Upper lobe of left lung (tissue), 6 donors: ENCODE data around the gene ATP2C1. TPM values are rescaled to one million over a fixed set of nuclear protein-coding genes. Genes with fewer than 3 reads are reported as not detected.

ENCODE experiments used
- ATAC-seq, 2 donors: fragments of 200-7000 bp; cut with Tn5 transposase; one replicate each; pipeline ENCODE4 v1.9.1; 2022; ENCODE audit warnings: mild to moderate bottlenecking in 2 of 2, moderate library complexity in 2 of 2; ENCODE audit not compliant: low FRiP score in 2 of 2
- DNase-seq, 2 donors: peaks; one replicate each; pipeline ENCODE4 v3.0.0-alpha.2; 2019 to 2020
- H3K27ac ChIP-seq, 4 donors: fragments of 200-600 bp; sonication (generic); one replicate each; pipeline ENCODE4 v1.5.1; 2016 to 2019
- H3K27me3 ChIP-seq, 4 donors: fragments of 200-600 bp; sonication (generic); one replicate each; pipeline ENCODE4 v1.5.1; 2017 to 2019
- H3K36me3 ChIP-seq, 4 donors: fragments of 200-600 bp; sonication (generic); one replicate each; pipeline ENCODE4 v1.5.1; 2016 to 2019
- H3K4me1 ChIP-seq, 4 donors: fragments of 200-600 bp; sonication (generic); one replicate each; pipeline ENCODE4 v1.5.1; 2018 to 2019
- H3K4me3 ChIP-seq, 4 donors: fragments of 200-600 bp; sonication (generic); one replicate each; pipeline ENCODE4 v1.5.1; 2017 to 2019; ENCODE audit warnings: mild to moderate bottlenecking in 2 of 4, moderate library complexity in 1 of 4
- H3K9me3 ChIP-seq, 4 donors: fragments of 200-600 bp; sonication (generic); one replicate each; pipeline ENCODE4 v1.5.1; 2018 to 2019
- CTCF ChIP-seq, 6 experiments: fragments of 450-650 bp in 4 of 6; fragments of 200-600 bp in 2 of 6; sonication (generic) in 2 of 6; IDR thresholded peaks; one replicate each; pipeline ENCODE4 v1.5.1; 2016 to 2019; ENCODE audit warnings: antibody characterized with exemption in 6 of 6
- EP300 ChIP-seq, 4 donors: sonication (generic); formaldehyde crosslinking; IDR thresholded peaks; one replicate each; pipeline ENCODE4 v1.5.1; 2017; ENCODE audit warnings: antibody characterized with exemption in 4 of 4, control low read depth in 2 of 4
- POLR2A ChIP-seq, 4 donors: fragments of 450-650 bp; IDR thresholded peaks; one replicate each; pipeline ENCODE4 v1.5.1; 2016 to 2017; ENCODE audit warnings: antibody characterized with exemption in 4 of 4, mild to moderate bottlenecking in 2 of 4
- POLR2AphosphoS5 ChIP-seq, 2 donors: sonication (generic); formaldehyde crosslinking; IDR thresholded peaks; one replicate each; pipeline ENCODE4 v1.5.1; 2017; ENCODE audit warnings: antibody characterized with exemption in 2 of 2
- WGBS, 2 donors: methylation state at CpG; one replicate each; pipeline ENCODE4 v1.1.5; 2017 to 2018; 5-methylcytosine and 5-hydroxymethylcytosine counted together
- total RNA-seq, 6 donors: library from RNA; depleted of rRNA in 4 of 6; stranded (reverse); fragments of >200 nt in 4 of 6; gene quantifications; one replicate each; pipeline versions ENCODE4 v1.1.0 to v1.2.1, GENCODE V29; 2016 to 2021
- donor health status: DM: no; HTN: no; CAD: no; lungs with moderate emphysema.
- donor health status: DM: no; HTN: yes; CAD: no; lungs with severe emphysema.

Gene ATP2C1
- total RNA-seq, 6 donors from 2014 or later = 50.3 to 131 (median 114) TPM

- peak overlapping the region; percentile 41 to 89 (median 85) for H3K4me3 ChIP-seq
- ATAC-seq = no peak
- DNase-seq = no peak
- no peaks in the 10 kb centered on the region for H3K9me3 ChIP-seq
- peaks cover 13 to 37% (median 23%) of the 10 kb centered on the region in 4 donors for H3K4me1 ChIP-seq
- no peak for TF ChIP-seq POLR2A (IDR thresholded peaks at IDR 0.05)
- TF ChIP-seq CTCF (IDR thresholded peaks at IDR 0.05) = no peak
- TF ChIP-seq EP300 (IDR thresholded peaks at IDR 0.05) = no peak
- no peaks in the 10 kb centered on the region for H3K36me3 ChIP-seq
- 2% methylated on average over 4 of the region's 4 CpGs for WGBS, 2 donors
- no peaks in the 10 kb centered on the region for H3K27me3 ChIP-seq
- peak overlapping the region; percentile 97 to 99 (median 98) for H3K27ac ChIP-seq
Measured at GRCh38 chr3:130894986-130895280, 1.0 kb downstream of the ATP2C1 start.

GRCh38 chr3:130895690-130896488, 2.0 kb downstream of the ATP2C1 start:
- no peak for ATAC-seq
- 67 to 68% methylated on average over 5 of the region's 5 CpGs for WGBS, 2 donors
- Histone ChIP-seq H3K4me3 (peak overlapping the region in 3 of 4 donors; percentile 83 to 89 (median 87)), H3K27ac (no peak overlapping the region), H3K9me3 (no peaks in the 10 kb centered on the region), H3K4me1 (peaks cover 18 to 47% (median 26%) of the 10 kb centered on the region in 4 donors), H3K36me3 (no peaks in the 10 kb centered on the region), H3K27me3 (no peaks in the 10 kb centered on the region)
- TF ChIP-seq EP300 (IDR thresholded peaks at IDR 0.05) = no peak
- TF ChIP-seq POLR2AphosphoS5 (IDR thresholded peaks at IDR 0.05) = no peak
- no peak for TF ChIP-seq CTCF (IDR thresholded peaks at IDR 0.05)
- no peak for TF ChIP-seq POLR2A (IDR thresholded peaks at IDR 0.05)
- DNase-seq = no peak

- H3K4me3 ChIP-seq = no peak overlapping the region
- no peak for ATAC-seq
- no peaks in the 10 kb centered on the region for H3K9me3 ChIP-seq
- no peak for DNase-seq
- peaks cover 32 to 59% (median 36%) of the 10 kb centered on the region in 4 donors for H3K4me1 ChIP-seq
- TF ChIP-seq EP300 (IDR thresholded peaks at IDR 0.05) = no peak
- TF ChIP-seq POLR2A (IDR thresholded peaks at IDR 0.05) = no peak
- TF ChIP-seq POLR2AphosphoS5 (IDR thresholded peaks at IDR 0.05) = no peak
- no peak for TF ChIP-seq CTCF (IDR thresholded peaks at IDR 0.05)
- H3K27me3 ChIP-seq = no peaks in the 10 kb centered on the region
- 80 to 84% methylated on average over 2 of the region's 2 CpGs for WGBS, 2 donors
- H3K27ac ChIP-seq = no peak overlapping the region
- H3K36me3 ChIP-seq = no peaks in the 10 kb centered on the region
Measured at GRCh38 chr3:130897316-130897715, 3.4 kb downstream of the ATP2C1 start.

GRCh38 chr3:130900959-130901358, 7.1 kb downstream of the ATP2C1 start:
- no peak for TF ChIP-seq POLR2AphosphoS5 (IDR thresholded peaks at IDR 0.05)
- TF ChIP-seq POLR2A (IDR thresholded peaks at IDR 0.05) = no peak
- no peak for TF ChIP-seq EP300 (IDR thresholded peaks at IDR 0.05)
- no peak for TF ChIP-seq CTCF (IDR thresholded peaks at IDR 0.05)
- Histone ChIP-seq H3K27ac (peak overlapping the region in 1 of 4 donors; percentile 36), H3K36me3 (no peaks in the 10 kb centered on the region), H3K4me1 (peaks cover 34 to 76% (median 41%) of the 10 kb centered on the region in 4 donors), H3K27me3 (no peaks in the 10 kb centered on the region), H3K9me3 (no peaks in the 10 kb centered on the region), H3K4me3 (no peak overlapping the region)
- DNase-seq = no peak
- peak; percentile 38 to 77 for ATAC-seq
